Liver (tissue), 3 donors: ENCODE measurements around the gene CDH26.

Source experiments
- ATF3 ChIP-seq: IDR thresholded peaks from 2 replicates; pipeline ENCODE4 v1.6.1; 2016; ENCODE audit warnings: antibody characterized with exemption
- CTCF ChIP-seq: fragments of 150-350 bp; IDR thresholded peaks from 2 replicates; pipeline ENCODE4 v1.5.1; 2017; ENCODE audit warnings: improper control_type of control experiment, low read depth, low read length; ENCODE audit not compliant: missing input control
- GABPA ChIP-seq, 2 donors: IDR thresholded peaks in 1 of 2; conservative IDR thresholded peaks in 1 of 2; 2 replicates each; pipeline ENCODE4 v1.6.1; 2016; ENCODE audit warnings: antibody characterized with exemption in 2 of 2, mild to moderate bottlenecking in 1 of 2, moderate library complexity in 1 of 2
- JUND ChIP-seq, 2 donors: IDR thresholded peaks; 2 replicates each; pipeline ENCODE4 v1.6.1; 2016; ENCODE audit warnings: antibody characterized with exemption in 2 of 2
- MAX ChIP-seq: IDR thresholded peaks from 2 replicates; pipeline ENCODE4 v1.6.1; 2016; ENCODE audit warnings: antibody characterized with exemption
- NR2F2 ChIP-seq: IDR thresholded peaks from 2 replicates; pipeline ENCODE4 v1.6.1; 2016; ENCODE audit warnings: antibody characterized with exemption
- RAD21 ChIP-seq, 2 donors: IDR thresholded peaks; 2 replicates each; pipeline ENCODE4 v1.6.1; 2016; ENCODE audit warnings: antibody characterized with exemption in 2 of 2, mild to moderate bottlenecking in 2 of 2
- REST ChIP-seq: IDR thresholded peaks from 2 replicates; pipeline ENCODE4 v1.6.1; 2016; ENCODE audit warnings: antibody characterized with exemption, mild to moderate bottlenecking
- RXRA ChIP-seq, 2 donors: IDR thresholded peaks; 2 replicates each; pipeline ENCODE4 v1.6.1; 2017 to 2018; ENCODE audit warnings: antibody characterized with exemption in 2 of 2, mild to moderate bottlenecking in 1 of 2
- SP1 ChIP-seq: IDR thresholded peaks from 2 replicates; pipeline ENCODE4 v1.6.1; 2018; ENCODE audit warnings: antibody characterized with exemption, mild to moderate bottlenecking
- TAF1 ChIP-seq: conservative IDR thresholded peaks from 2 replicates; pipeline ENCODE4 v1.6.1; 2016; ENCODE audit warnings: antibody characterized with exemption, mild to moderate bottlenecking
- donor health status: healthy.
- donor health status: healthy.

- no peak for TF ChIP-seq MAX
- TF ChIP-seq CTCF: no peak
- TF ChIP-seq REST: no peak
- TF ChIP-seq RXRA (IDR thresholded peaks at IDR 0.05): no peak
- TF ChIP-seq ATF3: no peak
- TF ChIP-seq SP1: no peak
- TF ChIP-seq GABPA (IDR thresholded peaks at IDR 0.05 in 1 of 2, conservative IDR thresholded peaks at IDR 0.05 in 1 of 2): no peak
- no peak for TF ChIP-seq TAF1
- no peak for TF ChIP-seq JUND (IDR thresholded peaks at IDR 0.05)
- no peak for TF ChIP-seq NR2F2
- TF ChIP-seq RAD21 (IDR thresholded peaks at IDR 0.05): no peak
Observed at GRCh38 chr20:59983076-59983475, 24.9 kb downstream of the CDH26 start.
